H1 (cell line): ENCODE data around the gene TUBGCP2.
A peak's percentile ranks its signal among the peaks of the same experiment; 100 is the strongest.

Experiments used
- CHD2 ChIP-seq: IDR thresholded peaks from 2 replicates; pipeline ENCODE4 v1.6.1; 2012; ENCODE audit warnings: low read length, improper control_type of control experiment
- EP300 ChIP-seq, 2 experiments: IDR thresholded peaks; 1 replicate in 1 of 2; 2 replicates in 1 of 2; pipeline ENCODE4 v1.6.1; 2011 to 2012; ENCODE audit warnings: low read depth in 2 of 2, low read length in 2 of 2, mild to moderate bottlenecking in 2 of 2, borderline replicate concordance in 1 of 2, inconsistent platforms in 1 of 2, moderate library complexity in 1 of 2
- POLR2AphosphoS5 ChIP-seq: IDR thresholded peaks from 2 replicates; pipeline ENCODE4 v1.6.1; 2011; ENCODE audit warnings: low read depth, low read length
- TF ChIP-seq, protein P1 (sequence below), 3 experiments: IDR thresholded peaks; 1 replicate in 2 of 3; 2 replicates in 1 of 3; pipeline versions ENCODE4 v1.5.1 to v1.6.1; 2011; ENCODE audit warnings: low read length in 3 of 3, mild to moderate bottlenecking in 3 of 3, inconsistent platforms in 2 of 3, low read depth in 1 of 3, moderate library complexity in 1 of 3; ENCODE audit not compliant: insufficient read depth in 1 of 3; ENCODE audit errors: control extremely low read depth in 1 of 3
- TF ChIP-seq, protein P2 (sequence below): IDR thresholded peaks from 2 replicates; pipeline ENCODE4 v1.6.1; 2011; ENCODE audit warnings: low read length, improper control_type of control experiment
- TF ChIP-seq, protein P3 (sequence below): IDR thresholded peaks from 2 replicates; pipeline ENCODE4 v1.6.1; 2012; ENCODE audit warnings: inconsistent platforms

DNA sequence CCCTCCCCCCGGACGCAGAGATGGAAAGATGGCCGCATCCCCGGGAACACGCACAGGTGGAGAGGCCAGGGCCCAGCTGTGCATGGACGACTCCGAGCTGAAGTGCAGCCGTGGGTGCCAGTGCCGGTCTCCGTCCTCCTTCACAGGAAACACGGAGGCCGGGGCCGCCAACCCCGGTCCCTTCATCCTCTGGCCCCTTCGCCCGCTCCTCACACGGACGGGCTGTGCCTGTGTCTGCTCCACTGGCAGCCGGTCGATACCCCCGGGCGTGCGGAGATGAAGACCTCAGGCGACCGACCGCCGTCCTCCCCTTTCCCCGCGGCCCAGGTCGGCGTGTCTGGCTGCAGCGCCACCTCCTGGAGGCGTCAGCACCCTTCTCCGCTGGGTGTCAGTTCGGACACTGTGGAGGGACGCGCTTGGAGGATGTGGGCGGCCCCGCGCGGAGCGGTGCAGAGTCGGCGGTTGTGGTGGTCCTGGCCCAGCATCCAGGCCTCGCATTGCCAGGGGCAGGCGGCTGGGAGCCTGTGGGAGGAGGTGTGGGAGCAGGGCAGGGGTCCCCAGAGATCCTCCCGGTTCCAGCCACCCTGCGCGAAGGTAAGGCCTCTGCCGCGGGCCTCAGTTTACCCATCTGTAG lies 9.9 kb upstream of the TUBGCP2 start:
- TF ChIP-seq, protein P1, sequence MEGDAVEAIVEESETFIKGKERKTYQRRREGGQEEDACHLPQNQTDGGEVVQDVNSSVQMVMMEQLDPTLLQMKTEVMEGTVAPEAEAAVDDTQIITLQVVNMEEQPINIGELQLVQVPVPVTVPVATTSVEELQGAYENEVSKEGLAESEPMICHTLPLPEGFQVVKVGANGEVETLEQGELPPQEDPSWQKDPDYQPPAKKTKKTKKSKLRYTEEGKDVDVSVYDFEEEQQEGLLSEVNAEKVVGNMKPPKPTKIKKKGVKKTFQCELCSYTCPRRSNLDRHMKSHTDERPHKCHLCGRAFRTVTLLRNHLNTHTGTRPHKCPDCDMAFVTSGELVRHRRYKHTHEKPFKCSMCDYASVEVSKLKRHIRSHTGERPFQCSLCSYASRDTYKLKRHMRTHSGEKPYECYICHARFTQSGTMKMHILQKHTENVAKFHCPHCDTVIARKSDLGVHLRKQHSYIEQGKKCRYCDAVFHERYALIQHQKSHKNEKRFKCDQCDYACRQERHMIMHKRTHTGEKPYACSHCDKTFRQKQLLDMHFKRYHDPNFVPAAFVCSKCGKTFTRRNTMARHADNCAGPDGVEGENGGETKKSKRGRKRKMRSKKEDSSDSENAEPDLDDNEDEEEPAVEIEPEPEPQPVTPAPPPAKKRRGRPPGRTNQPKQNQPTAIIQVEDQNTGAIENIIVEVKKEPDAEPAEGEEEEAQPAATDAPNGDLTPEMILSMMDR (IDR thresholded peaks at IDR 0.05; ENCODE audit: control extremely low read depth in 1 of 3, insufficient read depth in 1 of 3, low read depth in 1 of 3, low read length in 3 of 3) = peak; percentile 85 to 96 (median 91)
- TF ChIP-seq POLR2AphosphoS5 (no peak), CHD2 (no peak), EP300 (IDR thresholded peaks at IDR 0.05; ENCODE audit: borderline replicate concordance in 1 of 2, low read depth in 2 of 2, low read length in 2 of 2) (no peak)
- TF ChIP-seq, protein P2, sequence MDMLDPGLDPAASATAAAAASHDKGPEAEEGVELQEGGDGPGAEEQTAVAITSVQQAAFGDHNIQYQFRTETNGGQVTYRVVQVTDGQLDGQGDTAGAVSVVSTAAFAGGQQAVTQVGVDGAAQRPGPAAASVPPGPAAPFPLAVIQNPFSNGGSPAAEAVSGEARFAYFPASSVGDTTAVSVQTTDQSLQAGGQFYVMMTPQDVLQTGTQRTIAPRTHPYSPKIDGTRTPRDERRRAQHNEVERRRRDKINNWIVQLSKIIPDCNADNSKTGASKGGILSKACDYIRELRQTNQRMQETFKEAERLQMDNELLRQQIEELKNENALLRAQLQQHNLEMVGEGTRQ = no peak
- TF ChIP-seq, protein P3, sequence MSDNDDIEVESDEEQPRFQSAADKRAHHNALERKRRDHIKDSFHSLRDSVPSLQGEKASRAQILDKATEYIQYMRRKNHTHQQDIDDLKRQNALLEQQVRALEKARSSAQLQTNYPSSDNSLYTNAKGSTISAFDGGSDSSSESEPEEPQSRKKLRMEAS = peak; percentile 68
